HEK293 (cell line): ENCODE results near the gene MON2.
A peak's percentile ranks its signal among the peaks of the same experiment; 100 is the strongest.

Experiments used
- GLI2 ChIP-seq: fragments of 450-650 bp; formaldehyde crosslinking; IDR thresholded peaks from 2 replicates; pipeline ENCODE4; 2017; ENCODE audit warnings: missing biosample characterization, missing genetic modification characterization, low read depth, borderline replicate concordance
- KLF1 ChIP-seq: fragments of 450-650 bp; formaldehyde crosslinking; IDR thresholded peaks from 2 replicates; pipeline ENCODE4 v1.5.1; 2016; ENCODE audit warnings: missing biosample characterization, missing genetic modification characterization
- SCRT1 ChIP-seq: fragments of 450-650 bp; formaldehyde crosslinking; IDR thresholded peaks from 2 replicates; pipeline ENCODE4 v1.5.1; 2016; ENCODE audit warnings: missing biosample characterization, missing genetic modification characterization, borderline replicate concordance
- SETDB1 ChIP-seq: IDR thresholded peaks from one replicate; pipeline ENCODE4 v1.6.1; 2017; ENCODE audit warnings: mild to moderate bottlenecking, low read length, moderate library complexity, mixed read lengths; ENCODE audit not compliant: insufficient read length
- SP3 ChIP-seq: fragments of 450-650 bp; formaldehyde crosslinking; IDR thresholded peaks from 2 replicates; pipeline ENCODE4 v1.5.1; 2016; ENCODE audit warnings: missing biosample characterization, missing genetic modification characterization
- ZIC2 ChIP-seq: fragments of 450-650 bp; formaldehyde crosslinking; IDR thresholded peaks from 2 replicates; pipeline ENCODE4 v1.5.1; 2016; ENCODE audit warnings: missing biosample characterization, missing genetic modification characterization
- ZNF157 ChIP-seq: fragments of 450-650 bp; formaldehyde crosslinking; IDR thresholded peaks from 2 replicates; pipeline ENCODE4 v1.5.1; 2016; ENCODE audit warnings: missing biosample characterization, missing genetic modification characterization
- ZNF2 ChIP-seq: fragments of 450-650 bp; formaldehyde crosslinking; IDR thresholded peaks from 2 replicates; pipeline ENCODE4 v1.5.1; 2016; ENCODE audit warnings: missing biosample characterization, missing genetic modification characterization
- ZNF292 ChIP-seq: fragments of 450-650 bp; formaldehyde crosslinking; IDR thresholded peaks from 2 replicates; pipeline ENCODE4 v1.5.1; 2016; ENCODE audit warnings: low read depth, missing biosample characterization, missing genetic modification characterization, borderline replicate concordance
- ZNF302 ChIP-seq: fragments of 450-650 bp; formaldehyde crosslinking; IDR thresholded peaks from 2 replicates; pipeline ENCODE4 v1.5.1; 2016; ENCODE audit warnings: missing biosample characterization, missing genetic modification characterization, low read depth
- ZNF354C ChIP-seq: fragments of 450-650 bp; formaldehyde crosslinking; IDR thresholded peaks from 2 replicates; pipeline ENCODE4 v1.5.1; 2016; ENCODE audit warnings: missing biosample characterization, missing genetic modification characterization, low read depth, borderline replicate concordance
- ZNF473 ChIP-seq: fragments of 450-650 bp; formaldehyde crosslinking; IDR thresholded peaks from 2 replicates; pipeline ENCODE4 v1.5.1; 2017; ENCODE audit warnings: missing biosample characterization, missing genetic modification characterization
- ZNF510 ChIP-seq: fragments of 450-650 bp; formaldehyde crosslinking; IDR thresholded peaks from 2 replicates; pipeline ENCODE4 v1.5.1; 2018; ENCODE audit warnings: mild to moderate bottlenecking, missing genetic modification characterization, missing biosample characterization; ENCODE audit not compliant: insufficient replicate concordance
- ZNF624 ChIP-seq: fragments of 450-650 bp; formaldehyde crosslinking; IDR thresholded peaks from 2 replicates; pipeline ENCODE4 v1.5.1; 2017; ENCODE audit warnings: missing biosample characterization, missing genetic modification characterization
- ZNF626 ChIP-seq: fragments of 450-650 bp; sonication (Bioruptor Pico); formaldehyde crosslinking; IDR thresholded peaks from 2 replicates; pipeline ENCODE4 v1.5.1; 2018; ENCODE audit warnings: missing biosample characterization, missing genetic modification characterization, inconsistent platforms
- ZSCAN30 ChIP-seq: fragments of 450-650 bp; IDR thresholded peaks from 2 replicates; pipeline ENCODE4 v1.5.1; 2018; ENCODE audit warnings: missing biosample characterization, mild to moderate bottlenecking, missing genetic modification characterization, moderate library complexity
- ZXDB ChIP-seq: fragments of 450-650 bp; formaldehyde crosslinking; IDR thresholded peaks from 2 replicates; pipeline ENCODE4 v1.5.1; 2016; ENCODE audit warnings: missing biosample characterization, missing genetic modification characterization
- TF ChIP-seq, protein P1 (sequence below): fragments of 450-650 bp; formaldehyde crosslinking; conservative IDR thresholded peaks from 2 replicates; pipeline ENCODE4 v1.5.1; 2016; ENCODE audit warnings: low read depth, missing biosample characterization, missing genetic modification characterization
- TF ChIP-seq, protein P2 (sequence below): fragments of 450-650 bp; formaldehyde crosslinking; IDR thresholded peaks from 2 replicates; pipeline ENCODE4 v1.5.1; 2016; ENCODE audit warnings: missing biosample characterization, missing genetic modification characterization
- TF ChIP-seq, protein P3 (sequence below): IDR thresholded peaks from 2 replicates; pipeline ENCODE4 v1.6.1; 2011; ENCODE audit warnings: mild to moderate bottlenecking, low read depth, low read length, borderline replicate concordance
- TF ChIP-seq, protein P4 (sequence below): fragments of 450-650 bp; formaldehyde crosslinking; IDR thresholded peaks from 2 replicates; pipeline ENCODE4 v1.5.1; 2016; ENCODE audit warnings: missing biosample characterization, missing genetic modification characterization, low read depth
- TF ChIP-seq, protein P5 (sequence below): fragments of 450-650 bp; formaldehyde crosslinking; IDR thresholded peaks from 2 replicates; pipeline ENCODE4 v1.5.1; 2016; ENCODE audit warnings: missing biosample characterization, missing genetic modification characterization
- TF ChIP-seq, protein P6 (sequence below): fragments of 450-650 bp; formaldehyde crosslinking; IDR thresholded peaks from 2 replicates; pipeline ENCODE4 v1.5.1; 2016; ENCODE audit warnings: missing biosample characterization, missing genetic modification characterization, low read depth
- TF ChIP-seq, protein P7 (sequence below): fragments of 450-650 bp; formaldehyde crosslinking; IDR thresholded peaks from 2 replicates; pipeline ENCODE4 v1.5.1; 2017; ENCODE audit warnings: missing biosample characterization, missing genetic modification characterization

Gene MON2

DNA sequence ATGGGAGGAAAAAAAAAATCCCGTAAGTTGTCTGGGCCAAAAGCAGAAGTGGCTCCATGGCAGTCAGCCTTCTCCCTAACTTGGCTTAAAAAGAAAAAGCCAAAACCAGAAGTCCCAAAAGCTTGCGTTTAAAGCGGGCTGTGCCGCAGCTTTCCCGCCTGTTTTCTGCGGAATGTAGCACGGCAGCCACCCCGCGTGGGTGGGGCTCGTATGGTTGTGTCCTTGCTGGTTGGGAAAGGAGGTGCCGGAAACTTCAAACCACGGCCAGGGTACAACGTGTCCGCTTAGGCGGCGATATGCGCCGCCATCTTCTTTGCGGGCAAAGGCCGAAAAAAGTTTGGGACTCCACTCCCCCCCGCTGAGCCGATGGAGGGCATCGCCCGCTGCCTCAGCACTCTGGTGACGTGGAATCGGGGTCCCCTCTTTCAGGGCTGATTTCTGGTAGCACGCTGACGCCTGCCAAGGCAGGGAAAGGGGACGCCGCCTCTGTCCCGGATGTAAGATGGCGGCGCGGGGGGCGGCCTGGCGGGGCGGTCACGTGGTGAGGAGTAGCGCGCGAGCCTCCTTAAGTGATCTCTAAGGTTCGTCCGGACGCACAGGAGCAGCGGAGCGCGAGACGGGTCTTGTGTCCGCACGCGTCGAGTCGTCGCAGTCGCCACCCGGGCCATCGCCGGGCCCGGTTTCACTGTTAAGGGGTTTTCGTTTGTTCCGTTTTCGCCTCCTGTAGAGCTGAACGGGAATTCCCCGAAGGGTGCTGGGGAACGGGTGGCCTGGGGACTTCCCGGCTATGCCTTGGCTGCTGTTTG, 135.8 kb downstream of the MON2 start (continued):
- TF ChIP-seq, protein P1, sequence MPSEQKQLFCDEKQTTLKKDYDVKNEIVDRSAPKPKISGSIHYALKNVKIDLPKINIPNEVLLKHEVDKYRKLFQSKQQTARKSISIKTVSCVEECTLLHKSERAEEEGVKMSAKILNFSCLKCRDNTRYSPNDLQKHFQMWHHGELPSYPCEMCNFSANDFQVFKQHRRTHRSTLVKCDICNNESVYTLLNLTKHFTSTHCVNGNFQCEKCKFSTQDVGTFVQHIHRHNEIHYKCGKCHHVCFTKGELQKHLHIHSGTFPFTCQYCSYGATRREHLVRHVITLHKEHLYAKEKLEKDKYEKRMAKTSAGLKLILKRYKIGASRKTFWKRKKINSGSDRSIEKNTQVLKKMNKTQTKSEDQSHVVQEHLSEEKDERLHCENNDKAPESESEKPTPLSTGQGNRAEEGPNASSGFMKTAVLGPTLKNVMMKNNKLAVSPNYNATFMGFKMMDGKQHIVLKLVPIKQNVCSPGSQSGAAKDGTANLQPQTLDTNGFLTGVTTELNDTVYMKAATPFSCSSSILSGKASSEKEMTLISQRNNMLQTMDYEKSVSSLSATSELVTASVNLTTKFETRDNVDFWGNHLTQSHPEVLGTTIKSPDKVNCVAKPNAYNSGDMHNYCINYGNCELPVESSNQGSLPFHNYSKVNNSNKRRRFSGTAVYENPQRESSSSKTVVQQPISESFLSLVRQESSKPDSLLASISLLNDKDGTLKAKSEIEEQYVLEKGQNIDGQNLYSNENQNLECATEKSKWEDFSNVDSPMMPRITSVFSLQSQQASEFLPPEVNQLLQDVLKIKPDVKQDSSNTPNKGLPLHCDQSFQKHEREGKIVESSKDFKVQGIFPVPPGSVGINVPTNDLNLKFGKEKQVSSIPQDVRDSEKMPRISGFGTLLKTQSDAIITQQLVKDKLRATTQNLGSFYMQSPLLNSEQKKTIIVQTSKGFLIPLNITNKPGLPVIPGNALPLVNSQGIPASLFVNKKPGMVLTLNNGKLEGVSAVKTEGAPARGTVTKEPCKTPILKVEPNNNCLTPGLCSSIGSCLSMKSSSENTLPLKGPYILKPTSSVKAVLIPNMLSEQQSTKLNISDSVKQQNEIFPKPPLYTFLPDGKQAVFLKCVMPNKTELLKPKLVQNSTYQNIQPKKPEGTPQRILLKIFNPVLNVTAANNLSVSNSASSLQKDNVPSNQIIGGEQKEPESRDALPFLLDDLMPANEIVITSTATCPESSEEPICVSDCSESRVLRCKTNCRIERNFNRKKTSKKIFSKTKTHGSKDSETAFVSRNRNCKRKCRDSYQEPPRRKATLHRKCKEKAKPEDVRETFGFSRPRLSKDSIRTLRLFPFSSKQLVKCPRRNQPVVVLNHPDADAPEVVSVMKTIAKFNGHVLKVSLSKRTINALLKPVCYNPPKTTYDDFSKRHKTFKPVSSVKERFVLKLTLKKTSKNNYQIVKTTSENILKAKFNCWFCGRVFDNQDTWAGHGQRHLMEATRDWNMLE (tag by site-specific recombination): peak; percentile 54; the same call in 1 of the 2 replicates
- TF ChIP-seq ZSCAN30 (tag by site-specific recombination): peak; percentile 81
- TF ChIP-seq ZNF157 (tag by site-specific recombination): no peak
- TF ChIP-seq, protein P2, sequence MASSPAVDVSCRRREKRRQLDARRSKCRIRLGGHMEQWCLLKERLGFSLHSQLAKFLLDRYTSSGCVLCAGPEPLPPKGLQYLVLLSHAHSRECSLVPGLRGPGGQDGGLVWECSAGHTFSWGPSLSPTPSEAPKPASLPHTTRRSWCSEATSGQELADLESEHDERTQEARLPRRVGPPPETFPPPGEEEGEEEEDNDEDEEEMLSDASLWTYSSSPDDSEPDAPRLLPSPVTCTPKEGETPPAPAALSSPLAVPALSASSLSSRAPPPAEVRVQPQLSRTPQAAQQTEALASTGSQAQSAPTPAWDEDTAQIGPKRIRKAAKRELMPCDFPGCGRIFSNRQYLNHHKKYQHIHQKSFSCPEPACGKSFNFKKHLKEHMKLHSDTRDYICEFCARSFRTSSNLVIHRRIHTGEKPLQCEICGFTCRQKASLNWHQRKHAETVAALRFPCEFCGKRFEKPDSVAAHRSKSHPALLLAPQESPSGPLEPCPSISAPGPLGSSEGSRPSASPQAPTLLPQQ (tag by site-specific recombination): peak; percentile 93
- TF ChIP-seq SCRT1: no peak
- TF ChIP-seq ZNF302 (tag by site-specific recombination): no peak
- TF ChIP-seq ZNF624 (tag by site-specific recombination): no peak
- no peak for TF ChIP-seq GLI2 (tag by site-specific recombination)
- peak; percentile 73; the same call in 1 of the 2 replicates for TF ChIP-seq ZNF2 (tag by site-specific recombination)
- no peak for TF ChIP-seq ZNF510 (tag by site-specific recombination)
- TF ChIP-seq, protein P3, sequence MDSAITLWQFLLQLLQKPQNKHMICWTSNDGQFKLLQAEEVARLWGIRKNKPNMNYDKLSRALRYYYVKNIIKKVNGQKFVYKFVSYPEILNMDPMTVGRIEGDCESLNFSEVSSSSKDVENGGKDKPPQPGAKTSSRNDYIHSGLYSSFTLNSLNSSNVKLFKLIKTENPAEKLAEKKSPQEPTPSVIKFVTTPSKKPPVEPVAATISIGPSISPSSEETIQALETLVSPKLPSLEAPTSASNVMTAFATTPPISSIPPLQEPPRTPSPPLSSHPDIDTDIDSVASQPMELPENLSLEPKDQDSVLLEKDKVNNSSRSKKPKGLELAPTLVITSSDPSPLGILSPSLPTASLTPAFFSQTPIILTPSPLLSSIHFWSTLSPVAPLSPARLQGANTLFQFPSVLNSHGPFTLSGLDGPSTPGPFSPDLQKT: no peak; the same call in 1 of the 2 replicates
- peak; percentile 54 for TF ChIP-seq KLF1 (tag by site-specific recombination)
- TF ChIP-seq SP3 (tag by site-specific recombination): peak; percentile 85
- TF ChIP-seq, protein P4, sequence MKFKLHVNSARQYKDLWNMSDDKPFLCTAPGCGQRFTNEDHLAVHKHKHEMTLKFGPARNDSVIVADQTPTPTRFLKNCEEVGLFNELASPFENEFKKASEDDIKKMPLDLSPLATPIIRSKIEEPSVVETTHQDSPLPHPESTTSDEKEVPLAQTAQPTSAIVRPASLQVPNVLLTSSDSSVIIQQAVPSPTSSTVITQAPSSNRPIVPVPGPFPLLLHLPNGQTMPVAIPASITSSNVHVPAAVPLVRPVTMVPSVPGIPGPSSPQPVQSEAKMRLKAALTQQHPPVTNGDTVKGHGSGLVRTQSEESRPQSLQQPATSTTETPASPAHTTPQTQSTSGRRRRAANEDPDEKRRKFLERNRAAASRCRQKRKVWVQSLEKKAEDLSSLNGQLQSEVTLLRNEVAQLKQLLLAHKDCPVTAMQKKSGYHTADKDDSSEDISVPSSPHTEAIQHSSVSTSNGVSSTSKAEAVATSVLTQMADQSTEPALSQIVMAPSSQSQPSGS (tag by site-specific recombination): no peak
- no peak for TF ChIP-seq SETDB1
- TF ChIP-seq ZNF626: peak; percentile 73; the same call in 1 of the 2 replicates
- peak; percentile 97 for TF ChIP-seq ZXDB (tag by site-specific recombination)
- TF ChIP-seq ZNF292 (tag by site-specific recombination): no peak
- TF ChIP-seq, protein P5, sequence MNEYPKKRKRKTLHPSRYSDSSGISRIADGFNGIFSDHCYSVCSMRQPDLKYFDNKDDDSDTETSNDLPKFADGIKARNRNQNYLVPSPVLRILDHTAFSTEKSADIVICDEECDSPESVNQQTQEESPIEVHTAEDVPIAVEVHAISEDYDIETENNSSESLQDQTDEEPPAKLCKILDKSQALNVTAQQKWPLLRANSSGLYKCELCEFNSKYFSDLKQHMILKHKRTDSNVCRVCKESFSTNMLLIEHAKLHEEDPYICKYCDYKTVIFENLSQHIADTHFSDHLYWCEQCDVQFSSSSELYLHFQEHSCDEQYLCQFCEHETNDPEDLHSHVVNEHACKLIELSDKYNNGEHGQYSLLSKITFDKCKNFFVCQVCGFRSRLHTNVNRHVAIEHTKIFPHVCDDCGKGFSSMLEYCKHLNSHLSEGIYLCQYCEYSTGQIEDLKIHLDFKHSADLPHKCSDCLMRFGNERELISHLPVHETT (tag by site-specific recombination): 0 out of 2 replicates have a peak, but pooled peaks have one; percentile 62
- no peak for TF ChIP-seq ZNF354C (tag by site-specific recombination)
- TF ChIP-seq, protein P6, sequence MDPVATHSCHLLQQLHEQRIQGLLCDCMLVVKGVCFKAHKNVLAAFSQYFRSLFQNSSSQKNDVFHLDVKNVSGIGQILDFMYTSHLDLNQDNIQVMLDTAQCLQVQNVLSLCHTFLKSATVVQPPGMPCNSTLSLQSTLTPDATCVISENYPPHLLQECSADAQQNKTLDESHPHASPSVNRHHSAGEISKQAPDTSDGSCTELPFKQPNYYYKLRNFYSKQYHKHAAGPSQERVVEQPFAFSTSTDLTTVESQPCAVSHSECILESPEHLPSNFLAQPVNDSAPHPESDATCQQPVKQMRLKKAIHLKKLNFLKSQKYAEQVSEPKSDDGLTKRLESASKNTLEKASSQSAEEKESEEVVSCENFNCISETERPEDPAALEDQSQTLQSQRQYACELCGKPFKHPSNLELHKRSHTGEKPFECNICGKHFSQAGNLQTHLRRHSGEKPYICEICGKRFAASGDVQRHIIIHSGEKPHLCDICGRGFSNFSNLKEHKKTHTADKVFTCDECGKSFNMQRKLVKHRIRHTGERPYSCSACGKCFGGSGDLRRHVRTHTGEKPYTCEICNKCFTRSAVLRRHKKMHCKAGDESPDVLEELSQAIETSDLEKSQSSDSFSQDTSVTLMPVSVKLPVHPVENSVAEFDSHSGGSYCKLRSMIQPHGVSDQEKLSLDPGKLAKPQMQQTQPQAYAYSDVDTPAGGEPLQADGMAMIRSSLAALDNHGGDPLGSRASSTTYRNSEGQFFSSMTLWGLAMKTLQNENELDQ: no peak
- TF ChIP-seq, protein P7, sequence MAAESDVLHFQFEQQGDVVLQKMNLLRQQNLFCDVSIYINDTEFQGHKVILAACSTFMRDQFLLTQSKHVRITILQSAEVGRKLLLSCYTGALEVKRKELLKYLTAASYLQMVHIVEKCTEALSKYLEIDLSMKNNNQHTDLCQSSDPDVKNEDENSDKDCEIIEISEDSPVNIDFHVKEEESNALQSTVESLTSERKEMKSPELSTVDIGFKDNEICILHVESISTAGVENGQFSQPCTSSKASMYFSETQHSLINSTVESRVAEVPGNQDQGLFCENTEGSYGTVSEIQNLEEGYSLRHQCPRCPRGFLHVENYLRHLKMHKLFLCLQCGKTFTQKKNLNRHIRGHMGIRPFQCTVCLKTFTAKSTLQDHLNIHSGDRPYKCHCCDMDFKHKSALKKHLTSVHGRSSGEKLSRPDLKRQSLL: no peak
- no peak for TF ChIP-seq ZNF473 (tag by site-specific recombination)
- peak; percentile 64 for TF ChIP-seq ZIC2 (tag by site-specific recombination)
